OCI-LY3 (cell line): ENCODE data around the gene TMEM125.

Experiments used
- H2AFZ ChIP-seq: fragments of 200-600, 300-600 bp; shearing (Covaris generic); 2 replicates; pipeline ENCODE4 v1.6.0; 2014; ENCODE audit warnings: antibody characterized with exemption, low read depth, low read length
- H3K27ac ChIP-seq: fragments of 200-600, 300-600 bp; sonication (generic); 2 replicates; pipeline ENCODE4 v1.5.1; 2014; ENCODE audit warnings: mild to moderate bottlenecking, low read length, moderate library complexity, mixed read lengths
- H3K27me3 ChIP-seq: fragments of 200-600, 300-600 bp; sonication (generic); 2 replicates; pipeline ENCODE4 v1.6.1; 2014; ENCODE audit warnings: low read depth, low read length, mixed read lengths
- H3K36me3 ChIP-seq: fragments of 200-600, 300-600 bp; sonication (generic); replicated peaks from 2 replicates; pipeline ENCODE3; 2014; ENCODE audit warnings: low read depth, low read length, mixed read lengths
- H3K4me1 ChIP-seq: fragments of 300-600, 200-600 bp; sonication (generic); 2 replicates; pipeline ENCODE4 v1.6.1; 2014; ENCODE audit warnings: low read length, mixed read lengths
- H3K4me2 ChIP-seq: fragments of 200-600, 300-600 bp; sonication (generic); 2 replicates; pipeline ENCODE4 v1.6.1; 2014; ENCODE audit warnings: low read length, mixed read lengths
- H3K4me3 ChIP-seq: fragments of 300-600, 200-600 bp; sonication (generic); 2 replicates; pipeline ENCODE4 v1.5.1; 2014; ENCODE audit warnings: antibody characterized with exemption, mild to moderate bottlenecking, low read length, moderate library complexity
- H3K79me2 ChIP-seq: fragments of 300-600, 200-600 bp; shearing (Covaris generic); 2 replicates; pipeline ENCODE4 v1.6.1; 2014; ENCODE audit warnings: mild to moderate bottlenecking, low read length, mixed read lengths
- H3K9ac ChIP-seq: fragments of 300-600, 200-600 bp; shearing (Covaris generic); 2 replicates; pipeline ENCODE4 v1.6.0; 2014; ENCODE audit warnings: mild to moderate bottlenecking, low read length, moderate library complexity
- H3K9me3 ChIP-seq: fragments of 200-600, 300-600 bp; shearing (Covaris generic); 2 replicates; pipeline ENCODE4 v1.6.1; 2014; ENCODE audit warnings: low read length, mixed read lengths; ENCODE audit not compliant: insufficient read depth
- H4K20me1 ChIP-seq: fragments of 200-600, 300-600 bp; sonication (generic); 2 replicates; pipeline ENCODE4 v1.6.1; 2016; ENCODE audit warnings: low read length, mixed read lengths; ENCODE audit not compliant: insufficient read depth
- EZH2phosphoT487 ChIP-seq: fragments of 200-600 bp; shearing (Covaris generic); IDR thresholded peaks from 2 replicates; pipeline ENCODE4 v1.6.1; 2018; ENCODE audit warnings: antibody characterized with exemption, mixed run types, low read depth
- TF ChIP-seq, protein P1 (sequence below): fragments of 200-600, 300-600 bp; sonication (generic); IDR thresholded peaks from 2 replicates; pipeline ENCODE4 v1.5.1; 2014; ENCODE audit warnings: antibody characterized with exemption, low read length, low read depth

Gene TMEM125

DNA sequence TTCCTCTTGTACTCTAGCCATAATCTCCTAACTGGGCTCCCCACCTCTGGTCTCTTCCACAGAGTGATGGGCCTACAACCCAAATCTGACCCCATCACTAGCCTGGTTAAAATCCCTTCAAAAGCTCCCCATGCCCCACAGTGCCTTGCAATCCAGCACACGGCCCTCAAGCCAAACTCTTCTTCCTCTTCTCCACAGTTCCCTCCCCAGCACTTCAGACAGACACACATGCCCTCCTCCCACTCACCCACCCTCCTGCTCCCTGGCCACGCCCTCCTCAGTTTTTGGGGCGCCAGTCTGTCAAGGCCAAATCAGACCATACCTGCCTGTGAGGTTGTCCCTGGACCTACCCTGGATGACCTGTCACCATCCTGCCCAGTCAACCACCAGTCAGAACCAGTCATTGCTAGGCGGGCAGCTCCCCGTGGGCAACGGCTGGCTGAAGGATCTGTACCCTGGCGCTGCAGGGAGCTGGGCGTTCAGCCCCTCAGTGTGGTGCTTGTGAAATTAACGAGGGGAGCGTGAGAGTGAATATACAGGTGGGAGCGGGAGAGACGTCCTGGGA is 14.8 kb downstream of the TMEM125 start:
- Histone ChIP-seq H3K9ac (no peak overlapping the region), H3K9me3 (no peaks in the 10 kb centered on the region), H3K27ac (no peak overlapping the region), H3K4me2 (no peak overlapping the region), H3K4me3 (no peak overlapping the region), H3K27me3 (peaks cover 13% of the 10 kb centered on the region), H4K20me1 (no peaks in the 10 kb centered on the region), H3K79me2 (no peaks in the 10 kb centered on the region), H3K36me3 (no peaks in the 10 kb centered on the region), H3K4me1 (no peaks in the 10 kb centered on the region), H2AFZ (no peak overlapping the region)
- TF ChIP-seq, protein P1, sequence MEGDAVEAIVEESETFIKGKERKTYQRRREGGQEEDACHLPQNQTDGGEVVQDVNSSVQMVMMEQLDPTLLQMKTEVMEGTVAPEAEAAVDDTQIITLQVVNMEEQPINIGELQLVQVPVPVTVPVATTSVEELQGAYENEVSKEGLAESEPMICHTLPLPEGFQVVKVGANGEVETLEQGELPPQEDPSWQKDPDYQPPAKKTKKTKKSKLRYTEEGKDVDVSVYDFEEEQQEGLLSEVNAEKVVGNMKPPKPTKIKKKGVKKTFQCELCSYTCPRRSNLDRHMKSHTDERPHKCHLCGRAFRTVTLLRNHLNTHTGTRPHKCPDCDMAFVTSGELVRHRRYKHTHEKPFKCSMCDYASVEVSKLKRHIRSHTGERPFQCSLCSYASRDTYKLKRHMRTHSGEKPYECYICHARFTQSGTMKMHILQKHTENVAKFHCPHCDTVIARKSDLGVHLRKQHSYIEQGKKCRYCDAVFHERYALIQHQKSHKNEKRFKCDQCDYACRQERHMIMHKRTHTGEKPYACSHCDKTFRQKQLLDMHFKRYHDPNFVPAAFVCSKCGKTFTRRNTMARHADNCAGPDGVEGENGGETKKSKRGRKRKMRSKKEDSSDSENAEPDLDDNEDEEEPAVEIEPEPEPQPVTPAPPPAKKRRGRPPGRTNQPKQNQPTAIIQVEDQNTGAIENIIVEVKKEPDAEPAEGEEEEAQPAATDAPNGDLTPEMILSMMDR, result no peak
- TF ChIP-seq EZH2phosphoT487, result no peak

DNA sequence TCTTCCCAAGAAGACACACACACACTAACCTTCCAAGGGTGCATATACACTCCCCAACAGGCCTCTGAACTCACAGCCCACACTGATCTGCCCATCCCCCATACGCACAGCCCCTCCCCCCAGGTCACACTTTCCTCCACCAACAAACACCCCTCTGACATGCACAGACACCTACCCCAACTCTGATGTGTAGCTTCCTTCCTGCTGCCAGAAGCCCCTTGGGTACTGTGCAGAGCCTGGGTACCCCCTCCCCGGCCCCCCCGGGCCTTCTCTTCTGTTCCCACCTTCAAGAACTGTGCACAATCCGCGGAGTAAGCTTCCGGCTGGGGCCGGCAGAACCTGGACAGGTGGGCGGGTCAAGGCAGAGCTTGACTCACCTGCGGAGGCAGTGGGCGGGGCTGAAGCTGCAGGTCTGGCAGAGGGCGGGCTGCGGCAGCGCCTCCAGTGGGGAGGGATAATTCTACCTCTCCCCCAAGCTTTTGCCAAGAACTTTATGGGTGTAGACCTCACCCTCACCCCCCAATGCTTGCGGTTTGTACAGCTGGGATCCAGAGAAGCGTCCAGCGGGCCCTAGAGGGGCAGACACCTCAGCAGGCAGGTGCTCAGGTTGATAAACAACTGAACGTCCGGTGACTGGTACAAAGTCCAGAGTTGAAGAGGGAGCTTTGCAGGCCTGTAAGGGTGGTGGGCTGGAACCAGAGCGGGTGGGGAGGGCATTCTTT is 15.6 kb downstream of the TMEM125 start, which contains the start of gene C1orf210:
TSS of gene C1orf210 (minus strand) at position 313 of the 722 bp plus-strand sequence. CDS start 2,311 bp downstream, outside the sequence.
- H3K9me3 ChIP-seq, result no peaks in the 10 kb centered on the region
- H3K79me2 ChIP-seq, result no peaks in the 10 kb centered on the region
- H4K20me1 ChIP-seq, result no peaks in the 10 kb centered on the region
- no peak within 1 kb of the TSS for H3K4me2 ChIP-seq
- H3K36me3 ChIP-seq, result no peaks in the 10 kb centered on the region
- no peak within 1 kb of the TSS for H3K27ac ChIP-seq
- H3K27me3 ChIP-seq, result peaks cover 13% of the 10 kb centered on the region
- no peaks in the 10 kb centered on the region for H3K4me1 ChIP-seq
- TF ChIP-seq, protein P1, result no peak
- no peak for TF ChIP-seq EZH2phosphoT487
- no peak within 1 kb of the TSS for H3K9ac ChIP-seq
- no peak within 1 kb of the TSS for H3K4me3 ChIP-seq
- no peak within 1 kb of the TSS for H2AFZ ChIP-seq

DNA sequence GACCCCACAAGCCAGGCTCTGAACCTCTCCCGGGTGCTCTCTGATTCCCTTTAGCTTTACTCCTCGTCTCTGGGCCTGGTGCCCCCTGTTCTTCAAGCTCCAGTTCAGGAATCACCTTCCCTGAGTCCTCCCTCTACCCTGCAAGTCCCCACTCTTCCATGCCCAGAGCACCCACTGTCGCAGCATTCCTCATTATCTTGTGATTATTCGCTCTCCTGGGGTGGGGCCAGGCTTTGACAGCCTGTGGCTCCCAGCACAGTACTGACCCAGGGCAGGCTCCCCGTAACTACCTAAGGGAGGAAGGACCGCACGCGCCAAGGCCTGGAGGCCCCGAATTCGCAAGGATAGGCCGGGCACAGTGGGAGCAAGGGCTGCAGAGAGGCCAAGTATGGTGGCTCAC is 16.3 kb downstream of the TMEM125 start:
- H3K4me1 ChIP-seq, result no peaks in the 10 kb centered on the region
- no peak overlapping the region for H3K9ac ChIP-seq
- no peak overlapping the region for H3K4me3 ChIP-seq
- H3K36me3 ChIP-seq, result no peaks in the 10 kb centered on the region
- no peaks in the 10 kb centered on the region for H3K9me3 ChIP-seq
- no peak overlapping the region for H3K27ac ChIP-seq
- H3K27me3 ChIP-seq, result peaks cover 13% of the 10 kb centered on the region
- H3K79me2 ChIP-seq, result no peaks in the 10 kb centered on the region
- TF ChIP-seq, protein P1, result no peak
- no peak for TF ChIP-seq EZH2phosphoT487
- no peaks in the 10 kb centered on the region for H4K20me1 ChIP-seq
- H3K4me2 ChIP-seq, result no peak overlapping the region
- no peak overlapping the region for H2AFZ ChIP-seq

DNA sequence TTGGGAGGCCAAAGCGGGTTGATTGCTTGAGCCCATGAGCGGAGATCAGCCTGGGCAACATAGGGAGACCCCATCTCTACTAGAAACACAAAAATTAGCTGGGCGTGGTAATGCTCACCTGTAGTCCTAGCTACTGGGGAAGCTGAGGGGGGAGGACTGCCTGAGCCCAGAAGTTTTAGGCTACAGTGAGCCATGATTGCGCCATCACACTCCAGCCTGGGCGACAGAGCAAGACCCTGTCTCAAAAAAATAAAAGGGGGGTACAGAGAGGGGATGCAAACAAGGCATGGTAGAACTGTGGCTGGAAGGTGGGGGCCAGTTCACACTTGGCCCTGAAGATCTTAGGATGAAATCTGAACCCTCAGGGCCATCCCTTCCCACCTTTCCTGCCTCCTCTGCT is 16.8 kb downstream of the TMEM125 start:
- Histone ChIP-seq H3K4me3 (no peak overlapping the region), H3K27ac (no peak overlapping the region), H3K36me3 (no peaks in the 10 kb centered on the region), H3K9ac (no peak overlapping the region), H3K4me2 (no peak overlapping the region), H2AFZ (no peak overlapping the region), H3K27me3 (peaks cover 13% of the 10 kb centered on the region), H3K4me1 (no peaks in the 10 kb centered on the region), H3K79me2 (no peaks in the 10 kb centered on the region), H4K20me1 (no peaks in the 10 kb centered on the region), H3K9me3 (no peaks in the 10 kb centered on the region)
- no peak for TF ChIP-seq EZH2phosphoT487
- TF ChIP-seq, protein P1, result no peak
